Vagina (tissue), 2 donors: ENCODE measurements around the gene FPGS.

Source experiments
- CTCF ChIP-seq, 3 experiments: fragments of 450-650 bp in 2 of 3; fragments of 200-600 bp in 1 of 3; sonication (generic) in 1 of 3; IDR thresholded peaks; one replicate each; pipeline ENCODE4 v1.5.1; 2017 to 2019; ENCODE audit warnings: antibody characterized with exemption in 3 of 3, mild to moderate bottlenecking in 2 of 3, moderate library complexity in 2 of 3
- POLR2A ChIP-seq, 2 donors: fragments of 450-650 bp; IDR thresholded peaks; one replicate each; pipeline ENCODE4 v1.6.1; 2017; ENCODE audit warnings: antibody characterized with exemption in 2 of 2, mild to moderate bottlenecking in 2 of 2, moderate library complexity in 2 of 2
- POLR2AphosphoS5 ChIP-seq, 2 donors: sonication (generic); formaldehyde crosslinking; IDR thresholded peaks; one replicate each; pipeline ENCODE4 v1.9.0; 2017; ENCODE audit warnings: antibody characterized with exemption in 2 of 2, mild to moderate bottlenecking in 2 of 2, low read depth in 1 of 2; ENCODE audit not compliant: insufficient read depth in 1 of 2

DNA sequence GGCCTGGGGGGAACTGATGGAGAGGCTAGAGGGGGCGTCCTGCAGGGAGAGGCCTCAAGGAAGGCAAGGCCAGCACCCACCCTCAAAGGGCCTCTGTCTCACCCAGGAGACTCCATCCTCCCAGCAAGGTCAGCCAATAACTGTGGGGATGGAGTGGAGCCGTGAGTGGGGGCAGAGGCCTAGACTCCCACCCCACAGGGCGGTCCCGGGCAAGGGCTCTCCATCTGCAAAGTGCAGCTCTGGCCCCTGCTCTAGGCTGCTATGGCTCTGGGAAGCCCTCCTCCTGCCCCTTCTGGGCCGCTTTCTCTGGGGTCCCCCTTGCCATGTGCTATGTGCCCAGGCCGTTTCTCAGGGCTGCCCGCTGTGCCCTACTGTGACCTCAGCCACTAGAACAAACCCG, 14.0 kb downstream of the FPGS start:
- TF ChIP-seq POLR2A (IDR thresholded peaks at IDR 0.05) (no peak), CTCF (IDR thresholded peaks at IDR 0.05) (no peak), POLR2AphosphoS5 (IDR thresholded peaks at IDR 0.05; ENCODE audit: insufficient read depth in 1 of 2, low read depth in 1 of 2) (no peak)
